GM21825 (cell line): ENCODE data around the gene LRFN3.
"Not testable (repeated sequence)": the region's sequence is repeated elsewhere in the genome, so short reads cannot be mapped to it uniquely, and the experiment has no call there.

Source experiments
- ATAC-seq: cut with Tn5 transposase; IDR thresholded peaks from one replicate; pipeline ENCODE4 v1.9.1; 2021; ENCODE audit warnings: mild to moderate bottlenecking, moderate library complexity; ENCODE audit not compliant: unreplicated experiment

Gene LRFN3

DNA sequence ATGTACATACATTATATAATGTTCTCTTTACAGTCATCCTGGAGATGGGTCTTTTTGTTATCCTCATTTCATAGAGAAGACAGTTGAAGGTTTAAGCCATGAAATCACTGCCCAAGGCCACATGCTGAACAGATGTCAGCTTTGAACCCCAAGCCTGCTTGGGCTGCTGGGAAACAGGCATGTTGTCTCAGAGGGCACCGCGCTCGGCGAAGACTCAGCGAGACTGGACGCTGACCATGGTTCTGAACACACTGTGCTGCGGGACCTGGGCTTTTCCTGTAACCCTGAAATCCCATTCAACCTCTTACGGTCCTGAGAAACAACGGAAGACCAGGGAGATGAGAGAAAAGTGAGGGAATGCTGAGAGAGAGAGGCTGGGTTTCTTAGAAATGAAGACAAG is 27.3 kb downstream of the LRFN3 start:
- no peak for ATAC-seq

- no peak for ATAC-seq
Measured at GRCh38 chr19:35966771-35967170, 30.6 kb downstream of the LRFN3 start.

DNA sequence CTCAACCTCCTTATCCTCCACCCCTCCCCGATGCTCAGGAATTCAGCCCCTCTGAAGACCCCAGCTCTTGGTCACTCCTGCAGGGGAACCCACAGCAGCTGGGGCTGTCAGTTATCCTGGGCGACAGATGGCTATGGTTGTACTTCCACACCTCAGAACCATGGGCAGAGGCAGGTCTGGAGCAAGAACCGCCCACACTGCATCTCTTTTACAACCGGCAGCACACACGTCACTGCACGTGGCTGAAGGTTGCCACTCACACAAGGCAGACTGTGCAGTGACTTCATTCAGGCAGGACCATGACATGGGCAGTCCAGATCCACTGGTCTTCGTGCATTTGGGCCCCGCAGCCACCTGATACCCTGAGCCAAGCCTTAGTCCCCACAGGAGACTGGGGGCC is 37.3 kb downstream of the LRFN3 start:
- no peak for ATAC-seq

- ATAC-seq = no peak
Measured at GRCh38 chr19:35975608-35976214, 39.5 kb downstream of the LRFN3 start.

DNA sequence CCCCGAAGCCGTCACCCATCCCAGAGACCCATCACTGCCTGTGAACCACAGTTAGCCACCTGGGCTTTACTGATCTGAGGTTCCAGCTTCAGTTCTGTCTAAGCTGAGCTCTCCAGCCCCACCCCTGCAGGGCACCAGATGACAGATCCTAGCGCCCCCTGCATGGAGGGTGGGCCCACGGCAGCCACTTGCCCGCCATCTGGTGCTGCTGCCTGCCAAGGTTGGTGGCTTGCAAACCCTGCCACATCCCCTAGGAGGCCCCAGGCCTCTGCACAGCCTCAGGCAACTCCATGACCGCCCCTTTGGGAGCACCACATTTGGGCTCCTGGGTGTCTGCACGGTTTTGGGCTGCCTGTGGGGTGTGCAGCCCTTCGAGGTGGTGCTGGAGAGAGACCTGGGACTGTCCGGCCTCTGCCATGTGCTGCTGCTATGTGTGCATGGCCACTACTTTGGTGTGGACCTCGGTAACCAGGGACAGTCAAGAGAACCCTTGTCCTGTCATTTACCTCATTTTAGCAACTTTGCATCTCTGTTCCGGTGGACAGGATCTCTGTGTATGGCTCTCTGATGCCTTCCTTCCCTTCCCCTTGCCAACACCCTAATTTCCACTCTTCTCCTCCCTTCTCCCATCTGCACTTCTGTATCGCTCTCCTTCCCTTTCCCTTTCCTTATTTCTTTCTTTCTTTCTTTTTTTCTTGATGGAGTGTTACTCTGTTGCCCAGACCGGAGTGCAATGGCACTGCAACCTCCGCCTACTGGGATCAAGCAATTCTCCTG is 41.5 kb downstream of the LRFN3 start:
- ATAC-seq = no peak

GRCh38 chr19:35978271-35978670 is 42.1 kb downstream of the LRFN3 start:
- no peak for ATAC-seq

DNA sequence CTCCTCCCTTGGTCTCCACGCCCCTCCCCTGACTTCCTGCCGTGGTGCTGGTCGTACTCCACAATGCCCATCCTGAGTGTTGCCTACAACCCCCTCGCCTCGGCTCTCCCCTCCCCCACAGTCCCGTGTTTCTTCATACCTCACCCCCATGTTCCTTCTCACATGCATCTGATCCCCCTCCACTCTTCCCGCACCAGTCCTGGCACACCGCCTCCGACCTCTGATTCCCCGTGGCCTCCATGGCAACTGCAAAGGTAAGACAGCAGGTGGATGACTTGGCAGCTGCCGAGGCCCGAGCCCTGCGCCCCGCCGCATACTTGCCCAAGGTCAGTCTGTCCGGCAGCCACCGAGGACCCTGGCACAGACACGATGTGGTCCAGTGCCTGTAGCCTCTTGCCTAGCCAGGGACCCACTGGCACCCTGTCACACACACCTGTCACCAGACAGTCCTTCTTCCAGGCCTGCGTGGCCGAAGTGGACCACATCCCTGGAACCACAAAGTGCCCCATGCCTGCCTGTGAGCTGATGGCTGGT is 42.7 kb downstream of the LRFN3 start:
- no peak for ATAC-seq

- ATAC-seq = not testable (repeated sequence)
Measured at GRCh38 chr19:35980997-35981396, 44.8 kb downstream of the LRFN3 start.

- no peak for ATAC-seq
Measured at GRCh38 chr19:35983177-35983576, 47.0 kb downstream of the LRFN3 start.

DNA sequence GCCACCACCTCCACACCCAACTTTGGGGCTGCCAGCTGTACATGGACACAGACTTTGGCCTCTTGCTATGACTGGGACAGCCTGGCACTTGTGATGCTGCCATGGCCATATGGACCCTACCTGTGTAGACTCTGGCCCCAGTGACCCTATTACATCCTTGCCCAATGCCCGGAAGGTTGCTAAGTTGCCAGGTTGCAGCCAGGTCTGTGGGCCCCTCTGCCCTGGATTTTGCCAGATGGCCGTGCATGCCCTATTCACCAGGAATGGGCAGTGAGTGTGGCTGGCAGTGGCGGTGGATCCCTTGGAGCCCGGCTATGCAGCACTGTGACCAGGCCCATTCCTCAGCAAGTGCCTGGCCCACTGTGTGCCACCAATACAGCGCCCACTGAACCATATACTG is 49.9 kb downstream of the LRFN3 start:
- no peak for ATAC-seq

DNA sequence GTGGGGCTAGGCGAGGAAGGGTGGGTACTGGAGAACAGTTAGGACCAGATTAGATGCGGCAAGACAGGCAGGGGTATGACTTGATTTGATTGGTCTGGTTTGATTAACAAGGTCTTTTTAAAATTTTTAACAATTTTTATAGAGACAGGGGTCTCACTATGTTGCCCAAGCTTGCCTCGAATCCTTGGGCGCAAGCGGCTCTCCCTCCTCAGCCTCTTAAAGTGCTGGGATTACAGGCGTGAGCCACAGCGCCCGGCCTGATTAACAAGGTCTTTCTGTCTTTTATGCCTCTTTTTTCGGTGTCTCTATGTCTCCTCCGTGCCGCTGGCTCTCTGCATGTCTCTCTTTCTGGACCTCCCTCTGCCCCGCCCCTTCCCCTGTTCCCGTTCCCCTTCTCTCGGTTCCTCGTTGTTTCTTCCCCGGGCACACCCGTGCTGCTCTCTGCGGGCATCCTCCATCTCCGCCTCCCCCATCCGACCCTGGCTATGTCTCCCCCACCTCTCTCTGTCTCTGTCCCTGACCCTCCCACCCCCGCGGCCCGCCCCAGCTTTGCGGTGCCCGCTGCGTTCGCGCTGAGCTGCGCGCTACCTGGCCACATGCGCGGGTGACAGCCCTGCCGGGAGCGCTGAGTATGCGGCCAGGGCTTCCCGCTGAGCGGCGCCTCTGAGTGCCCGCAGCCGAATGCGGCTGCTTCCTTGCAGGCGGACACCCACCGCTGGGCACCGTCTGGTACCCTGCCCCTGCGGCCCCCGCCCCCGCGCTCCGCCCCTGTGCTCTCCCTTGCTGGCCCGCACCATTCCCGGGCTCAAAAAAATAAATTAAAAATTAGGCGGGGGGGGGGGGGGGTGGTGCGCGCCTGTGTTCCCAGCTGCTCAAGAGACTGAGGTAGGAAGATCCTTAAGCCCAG is 50.7 kb downstream of the LRFN3 start:
- ATAC-seq = no peak

DNA sequence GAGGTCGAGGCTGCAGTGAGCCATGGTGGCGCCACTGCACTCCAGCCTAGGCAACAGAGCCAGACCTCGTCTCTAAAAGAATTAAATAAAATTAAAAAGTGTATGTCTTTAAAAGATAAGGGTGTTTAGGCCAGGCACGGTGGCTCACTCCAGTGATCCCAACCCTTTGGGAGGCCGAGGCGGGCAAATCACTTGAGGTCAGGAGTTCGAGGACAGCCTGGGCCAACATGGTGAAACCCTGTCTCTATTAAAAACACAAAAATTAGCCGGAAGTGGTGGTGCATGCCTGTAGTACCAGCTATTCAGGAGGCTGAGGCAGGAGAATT is 51.4 kb downstream of the LRFN3 start:
- no peak for ATAC-seq

- ATAC-seq = no peak
Measured at GRCh38 chr19:35988824-35989223, 52.6 kb downstream of the LRFN3 start.

DNA sequence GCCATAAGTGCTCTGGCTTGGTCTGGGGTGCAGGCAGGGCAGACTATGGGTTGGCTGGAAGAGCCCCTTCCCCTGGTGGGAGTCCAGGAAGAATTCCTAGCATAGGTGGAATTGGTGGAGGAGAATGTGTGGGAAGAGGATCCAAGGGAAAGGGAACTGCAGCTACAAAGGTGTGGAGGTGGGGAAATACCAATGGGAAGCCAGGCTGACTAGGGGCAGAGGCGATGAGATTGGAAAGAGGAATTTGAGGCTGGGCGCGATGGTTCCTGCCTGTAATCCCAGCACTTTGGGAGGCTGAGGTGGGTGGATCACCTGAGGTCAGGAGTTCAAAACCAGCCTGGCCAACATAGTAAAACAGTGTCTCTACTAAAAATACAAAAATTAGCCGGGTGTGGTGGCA is 54.0 kb downstream of the LRFN3 start:
- ATAC-seq = no peak

DNA sequence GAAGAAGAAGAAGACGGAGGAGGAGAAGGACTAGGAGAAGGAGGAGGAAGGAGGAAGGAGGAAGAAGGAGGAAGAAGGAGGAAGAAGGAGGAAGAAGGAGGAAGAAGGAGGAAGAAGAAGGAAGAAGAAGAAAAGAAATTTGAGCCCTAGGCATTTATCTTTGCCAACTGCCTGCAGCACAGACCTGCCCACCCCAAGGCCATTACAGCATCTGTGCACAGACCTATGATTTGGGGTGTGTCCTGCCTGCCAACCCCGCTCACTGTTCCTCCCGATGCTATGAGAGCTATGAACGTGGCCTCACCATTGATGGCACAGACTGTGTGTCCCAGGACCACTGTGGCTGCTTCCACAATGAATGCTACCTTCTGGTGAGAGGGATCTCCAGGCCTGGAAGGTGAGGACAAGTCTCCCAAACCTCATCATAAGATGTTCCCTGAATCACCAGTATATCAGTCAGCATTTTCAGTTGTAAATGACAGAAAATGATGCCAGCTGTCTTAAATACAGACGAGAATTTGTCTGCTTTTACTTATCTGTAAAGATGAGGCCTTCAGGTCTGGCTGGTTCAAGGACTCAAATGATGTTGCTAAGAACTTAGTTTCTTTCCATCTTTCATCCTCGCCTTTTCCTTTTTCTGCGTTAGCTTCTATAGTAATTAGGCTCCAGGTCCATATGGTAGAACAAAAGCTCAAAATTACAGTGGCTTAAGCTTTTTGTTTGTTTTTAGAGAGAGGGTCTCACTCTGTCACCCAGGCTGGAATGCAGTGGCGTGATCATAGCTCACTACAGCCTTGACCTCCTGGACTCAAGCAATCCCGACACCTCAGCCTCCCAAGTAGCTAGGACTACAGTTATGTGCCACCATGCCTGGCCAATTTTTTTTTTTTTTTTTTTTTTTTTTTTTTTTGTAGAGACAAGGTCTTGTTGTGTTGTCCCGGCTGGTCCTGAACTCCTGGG is 54.9 kb downstream of the LRFN3 start:
- ATAC-seq = no peak

GRCh38 chr19:35991731-35992450 is 55.7 kb downstream of the LRFN3 start:
- no peak for ATAC-seq

DNA sequence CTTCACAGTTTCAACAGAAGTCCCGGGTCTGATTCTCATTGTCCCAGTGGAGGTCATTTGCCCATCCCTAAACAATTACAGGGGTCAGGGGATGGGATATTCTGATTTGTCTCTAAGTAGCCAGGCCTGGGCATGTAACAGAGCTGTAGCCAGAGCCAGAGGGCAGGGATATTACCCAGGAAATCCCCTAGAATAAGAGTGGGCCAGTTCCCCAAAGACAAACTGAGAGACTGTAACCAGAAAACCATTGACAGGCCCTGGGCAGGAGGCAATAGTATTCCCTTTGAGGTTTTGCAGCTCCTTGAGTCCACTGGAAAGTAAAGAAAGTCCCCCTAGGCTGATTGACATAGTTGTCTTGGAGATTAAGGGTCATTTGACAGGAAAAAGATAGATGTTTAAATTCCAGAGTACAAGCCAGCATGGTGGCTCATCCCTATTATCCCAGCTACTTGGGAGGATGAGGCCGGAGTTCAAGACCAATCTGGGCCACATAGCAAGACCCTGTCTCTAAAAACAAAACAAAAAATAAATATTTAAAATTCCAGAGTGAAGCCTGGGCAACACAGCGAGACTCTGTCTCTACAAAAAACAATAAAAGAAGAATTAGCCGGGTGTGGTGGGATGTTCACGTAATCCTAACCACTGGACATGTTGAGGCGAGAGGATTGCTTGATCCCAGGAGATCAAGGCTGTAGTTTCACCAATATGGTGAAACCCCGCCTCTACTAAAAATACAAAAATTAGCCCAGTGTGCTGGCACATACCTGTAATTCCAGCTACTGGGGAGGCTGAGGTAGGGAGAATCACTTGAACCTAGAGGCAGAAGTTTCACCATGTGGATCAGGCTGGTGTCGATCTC is 57.0 kb downstream of the LRFN3 start:
- no peak for ATAC-seq

DNA sequence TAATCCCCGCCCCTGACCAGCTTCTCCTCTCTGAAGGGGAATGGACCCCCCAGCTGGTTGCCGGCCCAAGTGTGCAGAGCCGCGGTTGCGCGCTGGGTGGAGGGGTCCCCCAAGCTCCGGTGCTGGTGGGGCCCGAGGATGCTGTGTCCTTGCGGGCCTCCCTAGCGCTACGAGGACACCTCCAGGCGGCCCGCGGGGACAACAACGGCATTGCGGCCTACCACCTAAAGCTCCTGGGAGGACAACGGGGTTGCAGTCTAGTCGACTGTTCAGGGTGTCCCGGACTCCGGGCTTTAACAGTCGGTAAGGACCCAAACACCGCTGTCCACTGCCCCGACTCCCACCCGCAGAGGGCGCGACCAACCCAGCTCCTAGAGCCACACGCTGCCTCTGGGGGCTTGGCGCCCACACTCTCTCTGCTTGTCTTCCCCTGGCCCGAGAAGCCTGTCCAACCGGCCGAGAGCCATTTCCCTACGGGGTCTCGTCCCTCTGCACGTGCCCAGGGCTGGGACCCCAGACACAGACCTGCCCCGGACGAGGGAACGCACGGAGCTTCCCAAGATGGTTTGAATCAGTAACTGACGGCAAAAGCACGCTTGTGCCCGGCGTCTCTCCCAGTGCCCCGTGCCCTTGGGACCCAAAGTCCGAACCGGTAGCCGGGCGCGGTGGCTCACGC is 57.9 kb downstream of the LRFN3 start:
- ATAC-seq = no peak
